ENCODE measurements around the gene LAMA4. TPM values are rescaled to one million over a fixed set of nuclear protein-coding genes. Genes with fewer than 3 reads are reported as not detected.

Gene LAMA4
- total RNA-seq, 1 experiment from 2014 or later = 2.6 TPM

- DNase-seq (ENCODE audit: low spot score) = no peak
- in situ Hi-C loops (cut with HindIII; ENCODE audit: low sequenced_read_pairs) = no loop called here
These were observed 7.1 kb downstream of the LAMA4 start for GRCh38 chr6:112247275-112247674.

GRCh38 chr6:112245511-112246203, 8.7 kb downstream of the LAMA4 start:
- in situ Hi-C loops (cut with HindIII; ENCODE audit: low sequenced_read_pairs) = no loop called here
- DNase-seq (ENCODE audit: low spot score) = no peak

- in situ Hi-C loops (cut with HindIII; ENCODE audit: low sequenced_read_pairs) = no loop called here
These were observed 10.2 kb downstream of the LAMA4 start for GRCh38 chr6:112243861-112244827.

GRCh38 chr6:112241820-112242429, 12.4 kb downstream of the LAMA4 start:
- in situ Hi-C loops (cut with HindIII; ENCODE audit: low sequenced_read_pairs) = no loop called here

More at GRCh38 chr6:112243861-112244827, 10.2 kb downstream of the LAMA4 start:
- no peak for DNase-seq (ENCODE audit: low spot score)

GRCh38 chr6:112237595-112237994, 16.8 kb downstream of the LAMA4 start:
- in situ Hi-C loops (cut with HindIII; ENCODE audit: low sequenced_read_pairs) = no loop called here
- no peak for DNase-seq (ENCODE audit: low spot score)

More at GRCh38 chr6:112241820-112242429, 12.4 kb downstream of the LAMA4 start:
- no peak for DNase-seq (ENCODE audit: low spot score)

- DNase-seq (ENCODE audit: low spot score) = no peak
- in situ Hi-C loops (cut with HindIII; ENCODE audit: low sequenced_read_pairs) = no loop called here
These were observed 17.3 kb downstream of the LAMA4 start for GRCh38 chr6:112237066-112237465.

GRCh38 chr6:112235956-112236355, 18.4 kb downstream of the LAMA4 start:
- in situ Hi-C loops (cut with HindIII; ENCODE audit: low sequenced_read_pairs) = no loop called here

GRCh38 chr6:112234601-112235000, 19.8 kb downstream of the LAMA4 start:
- in situ Hi-C loops (cut with HindIII; ENCODE audit: low sequenced_read_pairs) = no loop called here
- no peak for DNase-seq (ENCODE audit: low spot score)

More at GRCh38 chr6:112235956-112236355, 18.4 kb downstream of the LAMA4 start:
- no peak for DNase-seq (ENCODE audit: low spot score)

GRCh38 chr6:112233847-112234246, 20.5 kb downstream of the LAMA4 start:
- no peak for DNase-seq (ENCODE audit: low spot score)
- in situ Hi-C loops (cut with HindIII; ENCODE audit: low sequenced_read_pairs) = no loop called here

- no peak for DNase-seq (ENCODE audit: low spot score)
These were observed 21.5 kb downstream of the LAMA4 start for GRCh38 chr6:112232845-112233256.

GRCh38 chr6:112231594-112232060, 22.7 kb downstream of the LAMA4 start:
- DNase-seq (ENCODE audit: low spot score) = no peak
- in situ Hi-C loops (cut with HindIII; ENCODE audit: low sequenced_read_pairs) = no loop called here

More at GRCh38 chr6:112232845-112233256, 21.5 kb downstream of the LAMA4 start:
- in situ Hi-C loops (cut with HindIII; ENCODE audit: low sequenced_read_pairs) = no loop called here

- in situ Hi-C loops (cut with HindIII; ENCODE audit: low sequenced_read_pairs) = no loop called here
- DNase-seq (ENCODE audit: low spot score) = no peak
These were observed 23.2 kb downstream of the LAMA4 start for GRCh38 chr6:112231164-112231563.

- in situ Hi-C loops (cut with HindIII; ENCODE audit: low sequenced_read_pairs) = no loop called here
- DNase-seq (ENCODE audit: low spot score) = no peak
These were observed 25.7 kb downstream of the LAMA4 start for GRCh38 chr6:112228480-112229332.

- in situ Hi-C loops (cut with HindIII; ENCODE audit: low sequenced_read_pairs) = no loop called here
- DNase-seq (ENCODE audit: low spot score) = no peak
These were observed 26.4 kb downstream of the LAMA4 start for GRCh38 chr6:112227992-112228391.

- no peak for DNase-seq (ENCODE audit: low spot score)
- in situ Hi-C loops (cut with HindIII; ENCODE audit: low sequenced_read_pairs) = no loop called here
These were observed 27.0 kb downstream of the LAMA4 start for GRCh38 chr6:112227411-112227810.

GRCh38 chr6:112225691-112226090, 28.7 kb downstream of the LAMA4 start:
- in situ Hi-C loops (cut with HindIII; ENCODE audit: low sequenced_read_pairs) = no loop called here
- no peak for DNase-seq (ENCODE audit: low spot score)

GRCh38 chr6:112224088-112224487, 30.3 kb downstream of the LAMA4 start:
- in situ Hi-C loops (cut with HindIII; ENCODE audit: low sequenced_read_pairs) = no loop called here
- DNase-seq (ENCODE audit: low spot score) = no peak

- no peak for DNase-seq (ENCODE audit: low spot score)
- in situ Hi-C loops (cut with HindIII; ENCODE audit: low sequenced_read_pairs) = no loop called here
These were observed 31.1 kb downstream of the LAMA4 start for GRCh38 chr6:112223070-112223861.
